ENCODE results near the gene IQCE. TPM values are rescaled to one million over a fixed set of nuclear protein-coding genes. Genes with fewer than 3 reads are reported as not detected.

IQCE gene
- total and polyA plus RNA-seq, 2 experiments from 2014 or later = 18.0 to 41.4 TPM

DNA sequence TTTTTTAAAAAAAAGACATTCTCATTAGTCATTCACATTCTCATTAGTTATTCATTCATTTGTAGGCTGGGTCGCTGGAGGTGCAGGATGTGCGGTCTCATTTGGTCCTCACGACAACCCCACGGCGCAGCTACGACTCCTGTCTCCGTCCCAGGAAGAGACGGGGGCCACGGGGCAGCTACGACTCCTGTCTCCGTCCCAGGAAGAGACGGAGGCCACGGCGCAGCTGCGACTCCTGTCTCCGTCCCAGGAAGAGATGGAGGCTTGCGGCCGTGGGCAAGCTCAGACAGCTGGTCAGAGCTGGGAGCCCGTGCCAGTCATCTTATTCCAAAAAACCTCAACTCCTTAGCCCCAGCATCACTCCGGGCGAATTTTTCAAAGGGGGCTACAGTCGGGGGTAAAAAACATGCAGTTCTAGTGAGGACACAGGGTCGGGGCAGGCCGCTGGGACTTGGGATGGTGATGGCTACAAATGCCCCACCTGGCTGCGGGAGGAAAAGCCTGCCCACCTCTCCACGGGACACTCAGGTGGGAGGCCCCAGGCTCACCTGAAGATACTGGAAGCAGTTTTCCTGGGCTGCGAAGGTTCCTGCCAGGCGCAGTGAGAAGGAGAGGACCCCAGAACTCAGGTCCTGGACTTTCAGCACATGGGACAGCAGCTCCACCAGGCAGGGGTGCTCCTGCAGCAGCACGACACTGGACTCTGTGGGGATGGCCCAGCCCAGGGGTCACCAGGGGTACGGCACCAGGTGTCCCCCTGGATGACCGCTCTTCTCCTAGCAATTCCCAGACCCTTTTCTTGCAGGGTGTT lies 11.8 kb upstream of the IQCE start:
- Histone ChIP-seq H3K4me3 (no peak overlapping the region), H3K27ac (no peak overlapping the region), H3K27me3 (no peaks in the 10 kb centered on the region), H3K4me1 (ENCODE audit: low read depth) (no peaks in the 10 kb centered on the region), H3K9me3 (ENCODE audit: low read depth) (no peaks in the 10 kb centered on the region), H3K36me3 (peaks cover 30% of the 10 kb centered on the region)
- no peak for TF ChIP-seq CTCF (IDR thresholded peaks at IDR 0.05; ENCODE audit: low read depth, low read length)
- no peak for DNase-seq (ENCODE audit: low read depth in 1 of 2, low spot score in 1 of 2)

DNA sequence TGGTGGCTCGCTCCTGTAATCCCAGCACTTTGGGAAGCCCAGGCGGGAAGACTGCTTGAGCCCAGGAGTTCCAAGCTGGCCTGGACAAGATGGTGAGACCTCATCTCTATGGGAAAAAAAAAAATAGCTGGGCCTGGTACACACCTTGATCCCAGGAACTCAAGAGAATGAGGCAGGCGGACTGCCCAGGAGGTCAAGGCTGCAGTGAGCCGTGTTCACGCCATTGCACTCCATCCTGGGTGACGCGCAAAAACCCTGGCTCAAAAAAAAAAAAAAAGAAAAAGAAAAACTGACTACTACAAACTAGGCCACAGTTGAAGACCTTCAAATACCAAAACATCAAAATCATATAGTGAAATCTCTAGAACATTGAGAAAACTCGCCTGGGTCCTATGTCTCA lies 7.4 kb upstream of the IQCE start:
- Histone ChIP-seq H3K27me3 (no peaks in the 10 kb centered on the region), H3K4me3 (no peak overlapping the region), H3K27ac (no peak overlapping the region), H3K9me3 (ENCODE audit: low read depth) (no peaks in the 10 kb centered on the region), H3K4me1 (ENCODE audit: low read depth) (peaks cover 6% of the 10 kb centered on the region), H3K36me3 (peaks cover 13% of the 10 kb centered on the region)
- no peak for TF ChIP-seq CTCF (IDR thresholded peaks at IDR 0.05; ENCODE audit: low read depth, low read length)
- DNase-seq (ENCODE audit: low read depth in 1 of 2, low spot score in 1 of 2) = no peak

DNA sequence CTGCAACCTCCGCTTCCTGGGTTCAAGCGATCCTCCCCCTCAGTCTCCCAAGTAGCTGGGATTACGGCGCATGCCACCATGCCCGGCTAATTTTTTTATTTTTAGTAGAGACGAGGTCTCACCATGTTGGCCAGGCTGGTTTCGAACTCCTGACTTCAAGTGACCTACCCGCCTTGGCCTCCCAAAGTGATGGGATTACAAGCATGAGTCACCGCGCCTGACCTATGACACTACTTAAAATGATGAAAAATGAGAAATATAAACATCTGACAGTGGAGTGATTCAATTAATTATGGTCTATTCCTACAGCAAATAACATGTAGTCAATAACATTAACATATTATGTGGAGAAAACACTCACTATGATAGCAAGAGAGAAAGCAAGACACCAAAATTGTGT lies 5.7 kb upstream of the IQCE start:
- H3K4me3 ChIP-seq = no peak overlapping the region
- no peak overlapping the region for H3K27ac ChIP-seq
- H3K4me1 ChIP-seq (ENCODE audit: low read depth) = peaks cover 10% of the 10 kb centered on the region
- no peaks in the 10 kb centered on the region for H3K27me3 ChIP-seq
- no peak for TF ChIP-seq CTCF (IDR thresholded peaks at IDR 0.05; ENCODE audit: low read depth, low read length)
- H3K9me3 ChIP-seq (ENCODE audit: low read depth) = no peaks in the 10 kb centered on the region
- no peak for DNase-seq (ENCODE audit: low read depth in 1 of 2, low spot score in 1 of 2)
- peaks cover 7% of the 10 kb centered on the region for H3K36me3 ChIP-seq

DNA sequence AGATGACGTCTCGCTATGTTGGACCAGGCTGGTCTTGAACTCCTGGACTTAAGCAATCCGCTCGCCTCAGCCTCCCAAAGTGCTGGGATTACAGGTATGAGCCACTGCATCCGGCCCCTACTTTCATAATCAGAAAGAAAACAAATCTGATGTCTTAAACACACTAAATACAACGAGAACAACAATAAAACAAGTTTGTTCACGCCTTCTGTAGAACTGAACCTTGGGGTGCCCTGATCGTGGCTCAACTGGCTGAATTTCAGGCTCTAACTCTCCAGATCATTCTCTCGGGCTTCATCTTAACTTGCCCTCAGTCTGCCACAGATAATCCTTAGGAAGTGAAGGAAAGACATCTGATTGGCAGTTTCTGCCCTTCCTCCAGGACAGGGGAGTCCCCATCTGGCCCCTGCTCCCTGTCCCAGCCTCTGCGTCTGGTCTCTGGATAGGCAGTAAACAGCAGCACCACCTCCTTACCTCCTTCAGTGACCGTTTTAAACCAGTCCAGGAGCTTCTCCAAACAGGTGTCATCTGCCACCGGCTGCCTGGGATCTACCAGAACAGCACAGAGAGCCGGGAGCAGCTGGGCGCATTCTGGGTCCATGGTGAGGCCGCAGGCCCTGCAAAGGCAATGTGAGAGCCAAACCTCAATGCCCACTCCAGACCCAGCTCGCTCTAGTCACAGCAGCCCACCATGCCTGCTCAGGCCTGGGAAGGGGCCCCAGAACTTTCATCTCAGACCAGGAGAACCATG lies 4.8 kb upstream of the IQCE start:
- H3K9me3 ChIP-seq (ENCODE audit: low read depth) = no peaks in the 10 kb centered on the region
- H3K27ac ChIP-seq = peak overlapping the region; percentile 5
- no peaks in the 10 kb centered on the region for H3K27me3 ChIP-seq
- no peak for DNase-seq (ENCODE audit: low read depth in 1 of 2, low spot score in 1 of 2)
- no peak for TF ChIP-seq CTCF (IDR thresholded peaks at IDR 0.05; ENCODE audit: low read depth, low read length)
- H3K4me3 ChIP-seq = peak overlapping the region; percentile 80
- peaks cover 7% of the 10 kb centered on the region for H3K36me3 ChIP-seq
- H3K4me1 ChIP-seq (ENCODE audit: low read depth) = peaks cover 14% of the 10 kb centered on the region

DNA sequence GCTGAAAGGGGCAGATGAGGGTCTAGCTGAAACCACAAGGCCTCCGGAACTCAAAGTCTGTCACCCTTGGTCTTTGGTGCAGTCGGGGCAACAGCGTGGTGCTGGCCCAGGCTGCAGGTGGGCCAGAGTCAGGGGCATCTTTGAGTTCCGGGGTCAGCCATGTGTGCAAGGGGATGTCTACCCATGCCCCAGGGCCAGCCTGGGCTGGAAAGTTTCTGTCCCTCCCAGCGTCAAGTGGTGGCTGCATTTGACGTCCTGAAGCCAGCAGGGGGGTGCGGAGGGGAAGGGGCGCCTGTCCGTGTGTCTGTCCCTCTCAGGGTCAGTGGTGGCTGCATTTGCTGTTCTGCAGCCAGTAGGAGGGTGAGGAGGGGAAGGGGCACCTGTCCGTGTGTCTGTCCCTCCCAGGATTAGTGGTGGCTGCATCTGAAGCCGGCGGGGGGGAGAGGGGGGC lies 4.1 kb upstream of the IQCE start:
- DNase-seq (ENCODE audit: low read depth in 1 of 2, low spot score in 1 of 2) = peak in 1 of 2 donors; percentile 38
- TF ChIP-seq CTCF (IDR thresholded peaks at IDR 0.05; ENCODE audit: low read depth, low read length) = no peak
- peak overlapping the region; percentile 99 for H3K27ac ChIP-seq

More for the DNA sequence above, 4.1 kb upstream of the IQCE start:
- no peaks in the 10 kb centered on the region for H3K27me3 ChIP-seq
- H3K36me3 ChIP-seq = peaks cover 7% of the 10 kb centered on the region
- H3K4me1 ChIP-seq (ENCODE audit: low read depth) = peaks cover 14% of the 10 kb centered on the region
- H3K9me3 ChIP-seq (ENCODE audit: low read depth) = no peaks in the 10 kb centered on the region
- H3K4me3 ChIP-seq = peak overlapping the region; percentile 80

Data from cardiac muscle cell (in vitro differentiated cells and primary cell).